Epithelial cell of esophagus (primary cell): Measurements from ENCODE around the gene EMC7.
"Not testable (repeated sequence)": the region's sequence is repeated elsewhere in the genome, so short reads cannot be mapped to it uniquely, and the experiment has no call there.

Experiments used
- DNase-seq: peaks from one replicate; pipeline ENCODE4 v3.0.0; 2010; ENCODE audit warnings: low read depth
- H3K4me3 ChIP-seq: 2 replicates; pipeline ENCODE4 v1.5.1; 2011; ENCODE audit warnings: mild to moderate bottlenecking, low read length, control low read depth
- CTCF ChIP-seq: IDR thresholded peaks from 2 replicates; pipeline ENCODE4 v1.5.1; 2011; ENCODE audit warnings: low read depth, mild to moderate bottlenecking, low read length, control low read depth, inconsistent platforms; ENCODE audit not compliant: insufficient read depth; ENCODE audit errors: missing control alignments

EMC7 gene

DNA sequence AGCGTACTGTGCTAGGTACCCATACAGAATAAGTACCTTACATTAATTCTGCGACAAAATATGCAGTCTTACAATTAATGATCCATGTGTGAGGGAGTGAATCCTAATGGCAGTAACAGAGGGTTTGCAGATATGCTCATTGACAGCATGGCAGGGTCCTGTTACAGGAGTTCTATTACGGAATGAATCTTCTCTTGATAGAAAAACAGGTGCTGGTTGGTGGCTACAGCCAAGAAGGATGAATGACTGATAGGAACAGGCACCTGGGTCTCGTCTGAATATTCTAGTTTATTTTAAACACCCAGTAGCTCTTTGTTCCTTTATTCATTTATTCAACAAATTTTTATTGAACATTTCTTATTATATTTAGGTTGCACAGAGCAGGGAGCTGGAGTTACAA, 23.0 kb upstream of the EMC7 start:
- no peak overlapping the region for H3K4me3 ChIP-seq
- no peak for TF ChIP-seq CTCF
- DNase-seq = no peak

GRCh38 chr15:34122771-34123183, 21.1 kb upstream of the EMC7 start:
- H3K4me3 ChIP-seq = no peak overlapping the region
- TF ChIP-seq CTCF = no peak
- peak; percentile 67 for DNase-seq

DNA sequence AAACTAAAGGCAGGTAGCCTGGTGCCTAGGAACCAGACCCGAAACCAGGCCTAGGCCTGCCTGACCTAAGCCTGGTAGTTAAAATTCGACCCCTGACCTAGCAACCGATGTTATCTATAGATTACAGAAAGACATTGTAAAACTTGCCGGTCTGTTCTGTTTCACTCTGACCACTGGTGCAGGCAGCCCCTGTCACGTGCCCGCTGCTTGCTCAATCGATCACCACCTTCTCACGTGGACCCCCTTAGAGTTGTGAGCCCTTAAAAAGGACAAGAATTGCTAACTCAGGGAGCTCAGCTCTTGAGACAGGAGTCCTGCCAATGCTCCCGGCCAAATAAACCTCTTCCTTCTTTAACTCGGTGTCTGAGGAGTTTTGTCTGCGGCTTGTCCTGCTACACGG, 20.1 kb upstream of the EMC7 start:
- H3K4me3 ChIP-seq, DNase-seq: not testable (repeated sequence)

DNA sequence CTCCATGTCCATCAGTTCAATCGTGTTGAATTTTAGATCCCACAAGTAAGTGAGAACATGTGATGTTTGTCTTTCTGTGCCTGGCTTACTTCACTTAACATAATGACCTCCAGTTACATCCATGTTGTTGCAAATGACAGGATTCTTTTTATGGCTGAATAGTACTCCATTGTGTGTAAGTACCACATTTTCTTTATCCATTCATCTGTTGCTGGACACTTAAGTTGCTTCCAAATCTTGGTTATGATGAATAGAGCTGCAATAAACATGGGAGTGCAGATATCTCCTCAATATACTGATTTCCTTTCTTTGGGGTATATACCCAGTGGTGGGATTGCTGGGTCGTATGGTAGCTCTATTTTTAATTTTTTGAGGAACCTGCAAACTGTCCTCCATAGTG, 18.8 kb upstream of the EMC7 start:
- not testable (repeated sequence) for H3K4me3 ChIP-seq, DNase-seq

GRCh38 chr15:34119291-34119690, 17.6 kb upstream of the EMC7 start:
- no peak for TF ChIP-seq CTCF
- H3K4me3 ChIP-seq = no peak overlapping the region
- peak; percentile 25 for DNase-seq

DNA sequence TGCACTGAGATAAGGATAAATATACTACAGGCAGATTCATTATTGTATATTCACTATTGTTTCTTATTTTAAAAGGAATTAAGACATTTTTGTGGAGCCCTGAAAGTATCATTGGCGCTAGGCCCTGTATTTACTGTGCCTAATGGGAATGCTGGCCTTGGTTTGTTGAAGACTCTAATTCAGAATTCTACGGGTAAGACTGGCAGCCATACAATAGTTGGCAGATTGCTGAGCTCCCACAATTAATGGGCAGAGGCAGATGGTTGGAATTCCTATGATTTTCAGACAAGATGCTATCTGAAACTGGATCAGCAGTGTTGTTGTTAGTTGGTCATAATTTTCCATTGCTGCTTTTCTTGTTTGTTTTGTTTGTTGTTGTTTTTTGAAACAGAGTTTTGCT, 15.0 kb upstream of the EMC7 start:
- TF ChIP-seq CTCF = no peak
- H3K4me3 ChIP-seq = no peak overlapping the region
- DNase-seq = no peak

DNA sequence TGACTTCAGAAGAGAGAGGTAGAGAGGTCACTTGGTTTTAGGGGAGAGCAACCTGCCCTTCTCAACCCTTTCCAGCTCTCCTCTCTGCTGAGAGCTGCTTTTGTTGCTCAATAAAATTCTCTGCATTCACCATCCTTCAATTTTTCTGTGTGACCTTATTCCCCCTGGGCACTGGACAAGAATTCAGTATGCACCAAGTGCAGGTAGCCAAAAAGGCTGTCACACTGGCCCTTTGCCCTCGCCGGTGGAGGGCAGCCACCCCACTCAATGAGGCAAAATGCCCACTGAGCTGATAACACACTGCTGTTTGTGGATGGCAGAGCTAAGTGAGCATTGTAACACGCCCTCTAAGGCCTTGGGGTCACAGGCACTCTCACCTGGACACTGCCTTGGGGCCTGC, 13.1 kb upstream of the EMC7 start:
- no peak for DNase-seq
- no peak for TF ChIP-seq CTCF
- no peak overlapping the region for H3K4me3 ChIP-seq

DNA sequence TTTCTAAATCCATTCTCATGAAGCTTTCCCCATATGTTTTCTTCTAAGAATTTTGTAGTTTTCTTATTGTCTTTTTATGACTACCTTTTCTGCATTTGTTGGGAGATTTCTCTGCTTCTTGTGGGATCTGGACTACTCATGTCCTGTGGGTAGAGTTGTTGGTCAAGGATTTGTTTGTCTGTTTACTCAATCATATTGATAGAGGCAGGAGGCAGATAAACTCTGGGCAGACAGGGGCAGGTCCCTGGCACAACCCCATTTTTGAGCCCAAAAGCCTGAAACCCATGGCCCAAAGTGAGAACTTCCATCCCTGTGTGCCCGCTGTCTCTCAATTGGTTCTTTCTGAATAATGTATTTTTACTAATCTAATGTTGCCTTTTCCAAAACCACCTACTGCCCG, 12.6 kb upstream of the EMC7 start:
- H3K4me3 ChIP-seq = no peak overlapping the region
- DNase-seq = no peak
- TF ChIP-seq CTCF = no peak
